ENCODE results near the gene TTPAL. TPM values are rescaled to one million over a fixed set of nuclear protein-coding genes. Genes with fewer than 3 reads are reported as not detected.

The TTPAL gene
- total and polyA plus RNA-seq, 10 of the 15 experiments (the other 5 are each of a cell fraction or from before 2014, with no cell fraction given), result 4.0 to 24.0 (median 9.3) TPM

DNA sequence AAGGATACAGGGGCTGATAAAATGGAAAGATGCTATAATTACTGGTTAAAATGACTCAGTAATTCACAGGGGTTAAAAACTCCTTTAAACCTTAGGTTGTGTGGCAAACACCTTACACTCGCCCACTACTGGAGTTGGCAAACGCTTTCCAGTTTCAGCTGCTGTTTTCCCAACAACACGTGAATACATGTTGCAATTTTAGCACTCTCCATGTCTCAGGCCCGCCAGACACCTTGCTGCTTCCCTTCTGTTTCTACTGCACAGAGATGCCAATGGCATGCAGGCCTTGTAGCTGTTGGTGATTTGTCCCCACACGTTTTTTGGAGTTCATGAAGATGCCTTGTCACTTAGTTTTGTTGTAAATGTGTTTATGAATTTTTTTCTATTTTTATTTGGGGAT, 5.3 kb upstream of the TTPAL start:
- H3K27ac ChIP-seq (ENCODE audit: control insufficient read depth, insufficient read depth), result no peak overlapping the region
- TF ChIP-seq TCF12 (IDR thresholded peaks at IDR 0.05; ENCODE audit: low read depth, low read length), result no peak
- TF ChIP-seq BHLHE40 (IDR thresholded peaks at IDR 0.05; ENCODE audit: borderline replicate concordance in 1 of 2, low read depth in 2 of 2, low read length in 1 of 2), result no peak
- TF ChIP-seq BCLAF1 (IDR thresholded peaks at IDR 0.05), result no peak
- no peak for TF ChIP-seq BCL3 (IDR thresholded peaks at IDR 0.05; ENCODE audit: borderline replicate concordance, insufficient read depth, low read depth, low read length, poor library complexity, severe bottlenecking)
- no peak for TF ChIP-seq FOXM1 (IDR thresholded peaks at IDR 0.05; ENCODE audit: low read depth, low read length)
- TF ChIP-seq IKZF2 (IDR thresholded peaks at IDR 0.05), result no peak
- no peak for TF ChIP-seq CREM (IDR thresholded peaks at IDR 0.05; ENCODE audit: low read depth)
- TF ChIP-seq MTA2 (IDR thresholded peaks at IDR 0.05; ENCODE audit: low read depth), result no peak
- TF ChIP-seq STAT1 (conservative IDR thresholded peaks at IDR 0.05), result no peak
- no peak for TF ChIP-seq MTA3 (IDR thresholded peaks at IDR 0.05; ENCODE audit: borderline replicate concordance, low read length)
- TF ChIP-seq HDAC6 (IDR thresholded peaks at IDR 0.05; ENCODE audit: unreplicated experiment), result no peak
- TF ChIP-seq, protein P1, sequence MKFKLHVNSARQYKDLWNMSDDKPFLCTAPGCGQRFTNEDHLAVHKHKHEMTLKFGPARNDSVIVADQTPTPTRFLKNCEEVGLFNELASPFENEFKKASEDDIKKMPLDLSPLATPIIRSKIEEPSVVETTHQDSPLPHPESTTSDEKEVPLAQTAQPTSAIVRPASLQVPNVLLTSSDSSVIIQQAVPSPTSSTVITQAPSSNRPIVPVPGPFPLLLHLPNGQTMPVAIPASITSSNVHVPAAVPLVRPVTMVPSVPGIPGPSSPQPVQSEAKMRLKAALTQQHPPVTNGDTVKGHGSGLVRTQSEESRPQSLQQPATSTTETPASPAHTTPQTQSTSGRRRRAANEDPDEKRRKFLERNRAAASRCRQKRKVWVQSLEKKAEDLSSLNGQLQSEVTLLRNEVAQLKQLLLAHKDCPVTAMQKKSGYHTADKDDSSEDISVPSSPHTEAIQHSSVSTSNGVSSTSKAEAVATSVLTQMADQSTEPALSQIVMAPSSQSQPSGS (IDR thresholded peaks at IDR 0.05; ENCODE audit: low read length), result no peak
- no peaks in the 10 kb centered on the region for H4K20me1 ChIP-seq (ENCODE audit: control insufficient read depth, insufficient read depth)
- in situ Hi-C loops (cut with MboI) (no loop called here), intact Hi-C loops (cut with micrococcal nuclease; ENCODE audit: unreplicated experiment) (no loop called here)
- no peaks in the 10 kb centered on the region for H3K79me2 ChIP-seq (ENCODE audit: control insufficient read depth, insufficient read depth, low read length)
- no peaks in the 10 kb centered on the region for H3K4me1 ChIP-seq (ENCODE audit: control insufficient read depth, insufficient read depth, low read length)
- WGBS (ENCODE audit: insufficient coverage, insufficient replicate concordance, low lambda C conversion rate, missing lambda C conversion rate), result 17% methylated on average over 5 of the region's 5 CpGs
- ChIA-PET POLR2A (no interaction called here), RAD21 (ENCODE audit: unreplicated experiment) (no interaction called here), CTCF (interaction anchor here (0.6 to 2.3 kb wide), 3 partner anchors 9 to 278 kb away, joined by 3 to 5 read pairs (median 3); no protein-coding TSS in a partner anchor), SMC1A (ENCODE audit: uncharacterized antibody, unreplicated experiment) (no interaction called here)
- no peaks in the 10 kb centered on the region for H3K9me3 ChIP-seq (replicated peaks; ENCODE audit: control insufficient read depth, insufficient read depth, low read length)
- no peak overlapping the region for H3K4me2 ChIP-seq (ENCODE audit: control insufficient read depth, insufficient read depth)
- H3K36me3 ChIP-seq (ENCODE audit: control insufficient read depth in 2 of 2, insufficient read depth in 2 of 2, low read length in 1 of 2), result no peaks in the 10 kb centered on the region
- H3K4me3 ChIP-seq, result no peak overlapping the region
- no peak overlapping the region for H2AFZ ChIP-seq (ENCODE audit: control insufficient read depth, low read depth, low read length)
- H3K27me3 ChIP-seq (replicated peaks in 1 of 2; ENCODE audit: control insufficient read depth in 2 of 2, insufficient read depth in 2 of 2, low read length in 1 of 2), result no peaks in the 10 kb centered on the region; a peak in 1 of 4 replicates
- H3K9ac ChIP-seq (ENCODE audit: control insufficient read depth, insufficient read depth, low read length), result no peak overlapping the region
- ATAC-seq, result no peak
- BruUV-seq (replicated peaks), result no TSS peak
- FAIRE-seq, result no peak
- DNase-seq (ENCODE audit: low read depth, low spot score), result no peak

Data from GM12878 (cell line).